Measurements from ENCODE around the gene ARMC2.

GRCh38 chr6:108888052-108888451 is 39.8 kb downstream of the ARMC2 start:
- TF ChIP-seq CTCF (IDR thresholded peaks at IDR 0.05; ENCODE audit: extremely low read depth in 1 of 2, insufficient read depth in 1 of 2, low read depth in 1 of 2, low read length in 2 of 2) (no peak), POLR2A (IDR thresholded peaks at IDR 0.05; ENCODE audit: low read depth, low read length) (no peak), EZH2 (IDR thresholded peaks at IDR 0.05; ENCODE audit: borderline replicate concordance, low read depth, low read length, severe bottlenecking) (no peak), POLR2AphosphoS5 (IDR thresholded peaks at IDR 0.05; ENCODE audit: insufficient read depth, low read depth, low read length) (no peak), FOS (IDR thresholded peaks at IDR 0.05; ENCODE audit: borderline replicate concordance, insufficient read depth, low read length) (no peak), MYC (IDR thresholded peaks at IDR 0.05; ENCODE audit: low read depth, low read length) (no peak), JUN (IDR thresholded peaks at IDR 0.05; ENCODE audit: borderline replicate concordance, insufficient read depth, insufficient read length, low read depth) (no peak)
